Caco-2 (cell line): ENCODE results near the gene RAD50. TPM values are rescaled to one million over a fixed set of nuclear protein-coding genes. Genes with fewer than 3 reads are reported as not detected.

ENCODE experiments used
- BruUV-seq: library from RNA; stranded (reverse); fragments of 400-500 nt; replicated peaks from 2 replicates; lab custom pipeline; 2021; lab: Mats Ljungman, UMichigan
- CTCF ChIA-PET: fragments of 300-600 bp; sonication (Branson Sonifier 250); formaldehyde crosslinking; loops from one replicate; lab custom pipeline; 2022; ENCODE audit warnings: antibody characterized with exemption; lab: Charles Lee
- POLR2A ChIA-PET: fragments of 300-600 bp; sonication (Branson Sonifier 250); formaldehyde crosslinking; loops from one replicate; lab custom pipeline; 2022; ENCODE audit warnings: antibody characterized with exemption; lab: Charles Lee
- DNase-seq, 2 experiments: peaks; one replicate each; pipeline versions ENCODE4 v3.0.0 to v3.0.0-alpha.2; 2020 to 2022
- H3K27me3 ChIP-seq: replicated peaks from 2 replicates; pipeline ENCODE4 v1.6.0; 2011; ENCODE audit warnings: low read length; ENCODE audit not compliant: control insufficient read depth, insufficient read depth
- H3K36me3 ChIP-seq: 2 replicates; pipeline ENCODE4 v1.5.1; 2011; ENCODE audit warnings: low read length; ENCODE audit not compliant: control insufficient read depth, insufficient read depth
- H3K4me1 ChIP-seq: fragments of 250-450 bp; sonication (Bioruptor Pico); 2 replicates; pipeline ENCODE4 v1.5.1; 2020; ENCODE audit warnings: mild to moderate bottlenecking
- H3K4me3 ChIP-seq: 2 replicates; pipeline ENCODE4 v1.5.1; 2011; ENCODE audit warnings: low read depth, mild to moderate bottlenecking, control low read depth, low read length
- H3K9me3 ChIP-seq: fragments of 250-450 bp; sonication (Bioruptor Pico); 2 replicates; pipeline ENCODE4 v1.5.1; 2020; ENCODE audit warnings: mild to moderate bottlenecking, moderate library complexity
- H3K27ac Mint-ChIP-seq: one replicate; pipeline ENCODE4 v1.8.0; 2022; ENCODE audit warnings: mixed read lengths; ENCODE audit not compliant: unreplicated experiment
- H3K27me3 Mint-ChIP-seq: one replicate; pipeline ENCODE4 v1.8.0; 2022; ENCODE audit warnings: mixed read lengths; ENCODE audit not compliant: insufficient read depth, unreplicated experiment
- H3K36me3 Mint-ChIP-seq: one replicate; pipeline ENCODE4 v1.8.0; 2022; ENCODE audit warnings: mild to moderate bottlenecking, mixed read lengths; ENCODE audit not compliant: insufficient read depth, unreplicated experiment
- H3K4me1 Mint-ChIP-seq: one replicate; pipeline ENCODE4 v1.8.0; 2022; ENCODE audit warnings: low read depth, mixed read lengths; ENCODE audit not compliant: unreplicated experiment
- H3K4me3 Mint-ChIP-seq: one replicate; pipeline ENCODE4 v1.8.0; 2022; ENCODE audit warnings: mild to moderate bottlenecking, moderate library complexity, mixed read lengths; ENCODE audit not compliant: unreplicated experiment
- H3K9me3 Mint-ChIP-seq: one replicate; pipeline ENCODE4 v1.8.0; 2022; ENCODE audit warnings: mixed read lengths; ENCODE audit not compliant: unreplicated experiment
- CTCF ChIP-seq, 2 experiments: fragments of 200-600 bp in 1 of 2; IDR thresholded peaks; 1 replicate in 1 of 2; 2 replicates in 1 of 2; pipeline versions ENCODE4 v1.5.1 to v1.8.0; 2011 to 2022; ENCODE audit warnings: antibody characterized with exemption in 1 of 2, control low read depth in 1 of 2, inconsistent platforms in 1 of 2, low read depth in 1 of 2, low read length in 1 of 2, mild to moderate bottlenecking in 1 of 2, moderate library complexity in 1 of 2; ENCODE audit not compliant: insufficient read depth in 1 of 2, severe bottlenecking in 1 of 2, unreplicated experiment in 1 of 2
- intact Hi-C: fragments of 100-400 bp; cut with micrococcal nuclease; formaldehyde crosslinking; loops from one replicate; pipeline ENCODE4 v1.10.0; 2022; ENCODE audit not compliant: unreplicated experiment
- total RNA-seq: library from RNA; stranded (reverse); gene quantifications from 2 replicates; pipeline ENCODE4 v1.2.3, GENCODE V29; 2022

The RAD50 gene
- total RNA-seq, 1 experiment from 2014 or later: 53.2 TPM

GRCh38 chr5:132692632-132692967 is 135.8 kb downstream of the RAD50 start:
- H3K4me3 ChIP-seq: no peak overlapping the region
- H3K9me3 ChIP-seq: no peaks in the 10 kb centered on the region
- intact Hi-C loops: no loop called here
- no peak overlapping the region for H3K4me3 Mint-ChIP-seq
- no peak overlapping the region for H3K27ac Mint-ChIP-seq
- H3K4me1 ChIP-seq: peaks cover 7% of the 10 kb centered on the region
- H3K9me3 Mint-ChIP-seq: no peaks in the 10 kb centered on the region
- no peak for TF ChIP-seq CTCF (IDR thresholded peaks at IDR 0.05; ENCODE audit: insufficient read depth in 1 of 2, low read depth in 1 of 2, low read length in 1 of 2, severe bottlenecking in 1 of 2, unreplicated experiment in 1 of 2)
- BruUV-seq: no TSS peak
- no peaks in the 10 kb centered on the region for H3K27me3 ChIP-seq
- POLR2A ChIA-PET: no interaction called here
- DNase-seq: no peak
- CTCF ChIA-PET: no interaction called here
- H3K36me3 Mint-ChIP-seq: peaks cover 6% of the 10 kb centered on the region
- H3K36me3 ChIP-seq: no peaks in the 10 kb centered on the region
- H3K4me1 Mint-ChIP-seq: peaks cover 9% of the 10 kb centered on the region
- no peaks in the 10 kb centered on the region for H3K27me3 Mint-ChIP-seq

Other genes with a start within 250 kb of the RAD50 start
- 19.1 and 20.2 TPM in 2 replicates for gene SLC22A5, start 187.3 kb upstream of the RAD50 start, total RNA-seq
- 16.0 and 16.8 TPM in 2 replicates for gene IRF1, start 66.2 kb upstream of the RAD50 start, total RNA-seq
- gene IL5, start 13.5 kb upstream of the RAD50 start, total RNA-seq: not detected in 2 replicates
- not detected in 2 replicates for gene IL13, start 101.2 kb downstream of the RAD50 start, total RNA-seq
- not detected in 2 replicates for gene IL4, start 117.0 kb downstream of the RAD50 start, total RNA-seq
- gene KIF3A, start 180.6 kb downstream of the RAD50 start, total RNA-seq: 12.7 and 15.3 TPM in 2 replicates
- 0.18 TPM in 1 of 2 replicates, not detected in the other for gene CCNI2, start 190.4 kb downstream of the RAD50 start, total RNA-seq
- 54.0 and 60.7 TPM in 2 replicates for gene SEPTIN8, start 220.3 kb downstream of the RAD50 start, total RNA-seq